GM19455 (cell line): ENCODE measurements around the gene MTHFSD.
"Not testable (repeated sequence)": the region's sequence is repeated elsewhere in the genome, so short reads cannot be mapped to it uniquely, and the experiment has no call there.

ENCODE experiments used
- ATAC-seq: cut with Tn5 transposase; IDR thresholded peaks from one replicate; pipeline ENCODE4 v1.9.1; 2021; ENCODE audit not compliant: unreplicated experiment

MTHFSD gene

GRCh38 chr16:86554917-86555703 is at the start of gene MTHFSD:
TSS of gene MTHFSD (minus strand) at chr16:86555235. CDS start at chr16:86555184, 51 bp downstream.
- ATAC-seq = peak; percentile 87

GRCh38 chr16:86604436-86605193 is 49.6 kb upstream of the MTHFSD start:
- no peak for ATAC-seq

GRCh38 chr16:86602521-86602920 is 47.5 kb upstream of the MTHFSD start:
- ATAC-seq = no peak

GRCh38 chr16:86601356-86601755 is 46.3 kb upstream of the MTHFSD start:
- no peak for ATAC-seq

GRCh38 chr16:86598607-86599565 is 43.9 kb upstream of the MTHFSD start:
- ATAC-seq = no peak

- ATAC-seq = no peak
Observed at GRCh38 chr16:86597880-86598606, 43.0 kb upstream of the MTHFSD start.

GRCh38 chr16:86597126-86597879 is 42.3 kb upstream of the MTHFSD start:
- no peak for ATAC-seq

GRCh38 chr16:86595983-86596605 is 41.1 kb upstream of the MTHFSD start:
- ATAC-seq = no peak

- no peak for ATAC-seq
Observed at GRCh38 chr16:86594721-86595120, 39.7 kb upstream of the MTHFSD start.

GRCh38 chr16:86593913-86594620 is 39.0 kb upstream of the MTHFSD start:
- no peak for ATAC-seq

- no peak for ATAC-seq
Observed at GRCh38 chr16:86591270-86591669, 36.2 kb upstream of the MTHFSD start.

- ATAC-seq = no peak
Observed at GRCh38 chr16:86590501-86591144, 35.6 kb upstream of the MTHFSD start.

GRCh38 chr16:86587955-86588354 is 32.9 kb upstream of the MTHFSD start:
- not testable (repeated sequence) for ATAC-seq

- ATAC-seq = no peak
Observed at GRCh38 chr16:86587487-86587886, 32.5 kb upstream of the MTHFSD start.

GRCh38 chr16:86585821-86586611 is 31.0 kb upstream of the MTHFSD start:
- ATAC-seq = no peak

GRCh38 chr16:86584726-86585721 is 30.0 kb upstream of the MTHFSD start:
- no peak for ATAC-seq
